NCI-H526 treated with DMSO at 0.1 percent for 48 hours (cell line): Measurements from ENCODE around the gene GNG3.

Experiments
- DNase-seq: peaks from one replicate; lab custom pipeline; 2025; lab: John Stamatoyannopoulos, UW

GNG3 gene

GRCh38 chr11:62757846-62758788 is 50.6 kb downstream of the GNG3 start:
- no peak for DNase-seq
